B cell (primary cell): ENCODE data around the gene PDHX.

Source experiments
- CTCF ChIP-seq: fragments of 200-600 bp; IDR thresholded peaks from one replicate; pipeline ENCODE4 v1.8.0; 2022; ENCODE audit warnings: antibody characterized with exemption, mild to moderate bottlenecking
- EZH2 ChIP-seq: IDR thresholded peaks from 2 replicates; pipeline ENCODE4 v1.6.1; 2012; ENCODE audit warnings: borderline replicate concordance, low read depth, mild to moderate bottlenecking, moderate library complexity, low read length; ENCODE audit not compliant: insufficient read depth, poor library complexity, severe bottlenecking

DNA sequence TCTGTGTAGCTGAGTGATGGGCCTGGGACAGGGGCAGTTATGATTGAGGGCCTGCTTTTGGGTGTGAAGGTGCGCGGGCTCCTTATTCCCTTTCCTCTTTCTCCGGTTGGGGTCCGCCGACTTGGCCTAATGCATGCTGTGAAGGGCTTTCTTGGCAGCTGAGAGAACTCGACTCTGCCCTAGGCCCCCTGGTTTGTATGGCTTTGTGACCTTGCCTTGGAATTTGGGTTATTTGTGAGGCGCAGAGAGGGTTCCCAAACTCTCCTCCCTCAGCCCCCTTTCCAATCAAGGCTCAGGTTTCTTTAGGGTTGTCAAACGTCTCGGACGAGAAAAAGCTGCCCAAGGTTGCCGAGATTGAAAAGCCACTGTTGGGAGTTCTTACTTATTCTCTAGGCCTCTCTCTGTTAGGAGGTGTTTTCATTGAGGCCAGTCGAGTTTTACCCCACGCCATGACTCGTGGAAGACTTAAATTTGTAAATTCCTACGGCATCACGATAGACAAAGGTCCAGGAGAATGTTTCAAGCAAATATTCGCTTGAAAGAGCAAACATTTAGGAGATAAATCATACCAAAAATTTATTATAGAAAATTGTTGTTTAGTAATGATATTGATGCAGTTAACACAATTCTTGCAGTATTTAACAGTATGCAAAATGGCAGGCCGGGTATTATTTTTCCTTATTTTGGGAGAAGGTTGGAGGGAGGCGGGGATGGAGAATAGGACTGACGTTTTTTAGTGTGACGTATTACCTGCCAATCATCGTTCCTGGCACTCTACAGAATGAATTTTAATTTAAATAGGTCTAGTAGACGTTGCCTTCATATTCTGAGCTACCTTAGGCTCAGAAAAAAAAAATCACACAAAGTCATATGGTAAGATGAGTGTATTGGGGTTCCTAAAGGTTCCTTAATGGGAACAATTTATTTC is 689 bp downstream of the PDHX start:
- TF ChIP-seq CTCF: no peak
- no peak for TF ChIP-seq EZH2
